ENCODE measurements around the gene SORT1. TPM values are rescaled to one million over a fixed set of nuclear protein-coding genes. Genes with fewer than 3 reads are reported as not detected.

Gene SORT1
- polyA plus RNA-seq, 1 donor from 2014 or later: 33.3 TPM

DNA sequence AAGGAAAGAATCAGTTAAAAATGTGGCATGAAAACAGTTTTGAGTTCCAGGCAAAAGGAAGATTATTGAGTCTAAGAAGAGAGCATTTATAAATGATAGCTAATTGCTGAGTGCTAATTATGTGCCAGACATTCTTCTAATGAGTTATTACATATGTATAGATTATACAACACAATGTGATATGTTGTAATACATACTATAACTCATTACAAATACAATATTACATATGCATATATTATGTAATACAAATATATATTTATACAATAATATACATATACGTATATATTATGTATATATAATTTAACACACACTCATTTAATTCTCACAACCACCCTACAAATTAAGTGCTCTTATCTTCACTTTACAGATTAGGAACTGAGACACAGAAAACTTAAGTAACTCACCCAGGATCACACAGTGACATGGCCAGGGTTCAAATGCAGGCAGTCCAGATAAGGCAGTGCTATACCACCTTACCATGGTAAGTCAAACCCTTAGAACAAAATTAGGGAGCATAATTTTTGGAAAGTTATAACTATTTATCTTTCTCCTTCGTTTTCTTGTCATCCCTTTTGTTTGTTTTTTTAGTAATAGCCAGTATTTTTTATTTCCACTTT lies 4.0 kb downstream of the SORT1 start:
- Histone ChIP-seq H3F3A (ENCODE audit: insufficient read depth, low read length, poor library complexity, severe bottlenecking) (no peaks in the 10 kb centered on the region), H3K9me2 (ENCODE audit: insufficient read depth, low read length) (no peaks in the 10 kb centered on the region), H3K27ac (ENCODE audit: low read length) (no peak overlapping the region), H3K79me2 (replicated peaks; ENCODE audit: insufficient read depth, low read length) (peaks cover 70% of the 10 kb centered on the region), H3K36me3 (ENCODE audit: insufficient read depth, low read length) (peaks cover 4% of the 10 kb centered on the region), H3K27me3 (ENCODE audit: insufficient read depth, low read depth, low read length) (no peaks in the 10 kb centered on the region), H4K20me1 (ENCODE audit: insufficient read depth) (peaks cover 3% of the 10 kb centered on the region), H3K9ac (ENCODE audit: low read length) (no peak overlapping the region), H2AFZ (ENCODE audit: low read depth, low read length) (no peak overlapping the region), H3K4me2 (ENCODE audit: low read length) (no peak overlapping the region), H3K9me3 (ENCODE audit: low read length) (no peaks in the 10 kb centered on the region), H3K4me3 (ENCODE audit: low read length) (no peak overlapping the region)
- no peak for TF ChIP-seq EZH2 (IDR thresholded peaks at IDR 0.05; ENCODE audit: borderline replicate concordance, insufficient read depth, low read length, poor library complexity, severe bottlenecking)
- TF ChIP-seq, protein P1, sequence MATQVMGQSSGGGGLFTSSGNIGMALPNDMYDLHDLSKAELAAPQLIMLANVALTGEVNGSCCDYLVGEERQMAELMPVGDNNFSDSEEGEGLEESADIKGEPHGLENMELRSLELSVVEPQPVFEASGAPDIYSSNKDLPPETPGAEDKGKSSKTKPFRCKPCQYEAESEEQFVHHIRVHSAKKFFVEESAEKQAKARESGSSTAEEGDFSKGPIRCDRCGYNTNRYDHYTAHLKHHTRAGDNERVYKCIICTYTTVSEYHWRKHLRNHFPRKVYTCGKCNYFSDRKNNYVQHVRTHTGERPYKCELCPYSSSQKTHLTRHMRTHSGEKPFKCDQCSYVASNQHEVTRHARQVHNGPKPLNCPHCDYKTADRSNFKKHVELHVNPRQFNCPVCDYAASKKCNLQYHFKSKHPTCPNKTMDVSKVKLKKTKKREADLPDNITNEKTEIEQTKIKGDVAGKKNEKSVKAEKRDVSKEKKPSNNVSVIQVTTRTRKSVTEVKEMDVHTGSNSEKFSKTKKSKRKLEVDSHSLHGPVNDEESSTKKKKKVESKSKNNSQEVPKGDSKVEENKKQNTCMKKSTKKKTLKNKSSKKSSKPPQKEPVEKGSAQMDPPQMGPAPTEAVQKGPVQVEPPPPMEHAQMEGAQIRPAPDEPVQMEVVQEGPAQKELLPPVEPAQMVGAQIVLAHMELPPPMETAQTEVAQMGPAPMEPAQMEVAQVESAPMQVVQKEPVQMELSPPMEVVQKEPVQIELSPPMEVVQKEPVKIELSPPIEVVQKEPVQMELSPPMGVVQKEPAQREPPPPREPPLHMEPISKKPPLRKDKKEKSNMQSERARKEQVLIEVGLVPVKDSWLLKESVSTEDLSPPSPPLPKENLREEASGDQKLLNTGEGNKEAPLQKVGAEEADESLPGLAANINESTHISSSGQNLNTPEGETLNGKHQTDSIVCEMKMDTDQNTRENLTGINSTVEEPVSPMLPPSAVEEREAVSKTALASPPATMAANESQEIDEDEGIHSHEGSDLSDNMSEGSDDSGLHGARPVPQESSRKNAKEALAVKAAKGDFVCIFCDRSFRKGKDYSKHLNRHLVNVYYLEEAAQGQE (IDR thresholded peaks at IDR 0.05; ENCODE audit: borderline replicate concordance): no peak
- no peak for TF ChIP-seq TAF1 (IDR thresholded peaks at IDR 0.05; ENCODE audit: low read depth)
- TF ChIP-seq MXI1 (conservative IDR thresholded peaks at IDR 0.05; ENCODE audit: poor library complexity, severe bottlenecking): no peak
- no peak for TF ChIP-seq POLR2AphosphoS5 (IDR thresholded peaks at IDR 0.05)
- no peak for TF ChIP-seq SMC3 (conservative IDR thresholded peaks at IDR 0.05; ENCODE audit: poor library complexity)
- TF ChIP-seq, protein P2, sequence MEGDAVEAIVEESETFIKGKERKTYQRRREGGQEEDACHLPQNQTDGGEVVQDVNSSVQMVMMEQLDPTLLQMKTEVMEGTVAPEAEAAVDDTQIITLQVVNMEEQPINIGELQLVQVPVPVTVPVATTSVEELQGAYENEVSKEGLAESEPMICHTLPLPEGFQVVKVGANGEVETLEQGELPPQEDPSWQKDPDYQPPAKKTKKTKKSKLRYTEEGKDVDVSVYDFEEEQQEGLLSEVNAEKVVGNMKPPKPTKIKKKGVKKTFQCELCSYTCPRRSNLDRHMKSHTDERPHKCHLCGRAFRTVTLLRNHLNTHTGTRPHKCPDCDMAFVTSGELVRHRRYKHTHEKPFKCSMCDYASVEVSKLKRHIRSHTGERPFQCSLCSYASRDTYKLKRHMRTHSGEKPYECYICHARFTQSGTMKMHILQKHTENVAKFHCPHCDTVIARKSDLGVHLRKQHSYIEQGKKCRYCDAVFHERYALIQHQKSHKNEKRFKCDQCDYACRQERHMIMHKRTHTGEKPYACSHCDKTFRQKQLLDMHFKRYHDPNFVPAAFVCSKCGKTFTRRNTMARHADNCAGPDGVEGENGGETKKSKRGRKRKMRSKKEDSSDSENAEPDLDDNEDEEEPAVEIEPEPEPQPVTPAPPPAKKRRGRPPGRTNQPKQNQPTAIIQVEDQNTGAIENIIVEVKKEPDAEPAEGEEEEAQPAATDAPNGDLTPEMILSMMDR (IDR thresholded peaks at IDR 0.05; ENCODE audit: poor library complexity, severe bottlenecking): no peak
- no peak for TF ChIP-seq EP300 (conservative IDR thresholded peaks at IDR 0.05; ENCODE audit: poor library complexity, severe bottlenecking)
- TF ChIP-seq RAD21 (conservative IDR thresholded peaks at IDR 0.05): no peak

DNA sequence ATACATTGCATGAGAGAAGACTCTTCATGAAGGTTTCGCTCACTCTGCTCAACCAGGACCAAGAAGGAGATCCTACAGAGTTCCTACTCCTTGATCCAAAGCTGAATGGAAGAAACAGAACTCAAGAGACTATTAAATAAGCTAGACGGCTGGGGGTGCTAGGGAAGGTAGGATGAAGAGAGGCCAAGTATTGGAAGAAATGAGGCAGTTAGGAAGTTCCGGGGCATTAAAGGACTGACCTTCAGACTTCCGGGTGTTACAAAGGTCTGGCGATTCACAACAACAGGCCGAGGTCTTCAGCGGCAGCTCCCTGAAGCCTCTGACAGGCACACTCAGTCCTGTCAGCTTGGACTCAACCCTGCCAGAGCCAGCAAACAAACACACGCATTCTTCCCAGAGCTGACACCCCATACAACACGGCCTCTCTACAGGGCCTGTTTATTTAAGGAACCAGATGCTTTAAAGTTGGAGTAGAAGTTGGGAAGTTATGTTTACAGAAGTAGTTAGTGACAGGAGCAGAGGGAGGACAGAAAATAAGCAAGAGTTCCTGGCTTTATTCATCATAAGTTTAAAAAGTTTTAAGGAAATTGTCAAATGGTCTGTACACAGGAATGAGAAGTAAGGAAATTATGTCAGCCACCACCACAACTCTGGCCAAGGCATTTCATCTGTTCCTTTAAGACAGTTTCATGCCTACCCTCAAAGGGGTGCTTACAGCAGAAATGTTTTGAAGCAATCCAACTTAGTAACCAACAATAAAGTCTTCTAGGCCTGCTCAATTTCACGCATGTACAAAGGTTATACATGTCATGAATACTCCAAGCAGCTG lies 4.7 kb downstream of the SORT1 start:
- Histone ChIP-seq H3K27ac (ENCODE audit: low read length) (no peak overlapping the region), H3K9me2 (ENCODE audit: insufficient read depth, low read length) (no peaks in the 10 kb centered on the region), H3F3A (ENCODE audit: insufficient read depth, low read length, poor library complexity, severe bottlenecking) (no peaks in the 10 kb centered on the region), H3K4me2 (ENCODE audit: low read length) (no peak overlapping the region), H3K4me3 (ENCODE audit: low read length) (no peak overlapping the region), H4K20me1 (ENCODE audit: insufficient read depth) (peaks cover 3% of the 10 kb centered on the region), H3K9ac (ENCODE audit: low read length) (no peak overlapping the region), H3K27me3 (ENCODE audit: insufficient read depth, low read depth, low read length) (no peaks in the 10 kb centered on the region), H3K79me2 (replicated peaks; ENCODE audit: insufficient read depth, low read length) (peaks cover 77% of the 10 kb centered on the region), H3K36me3 (ENCODE audit: insufficient read depth, low read length) (peaks cover 4% of the 10 kb centered on the region), H3K9me3 (ENCODE audit: low read length) (no peaks in the 10 kb centered on the region), H2AFZ (ENCODE audit: low read depth, low read length) (no peak overlapping the region)
- TF ChIP-seq, protein P1 (IDR thresholded peaks at IDR 0.05; ENCODE audit: borderline replicate concordance): no peak
- TF ChIP-seq EZH2 (IDR thresholded peaks at IDR 0.05; ENCODE audit: borderline replicate concordance, insufficient read depth, low read length, poor library complexity, severe bottlenecking) (no peak), POLR2AphosphoS5 (IDR thresholded peaks at IDR 0.05) (no peak), MXI1 (conservative IDR thresholded peaks at IDR 0.05; ENCODE audit: poor library complexity, severe bottlenecking) (no peak), EP300 (conservative IDR thresholded peaks at IDR 0.05; ENCODE audit: poor library complexity, severe bottlenecking) (no peak), RAD21 (conservative IDR thresholded peaks at IDR 0.05) (no peak), TAF1 (IDR thresholded peaks at IDR 0.05; ENCODE audit: low read depth) (no peak), SMC3 (conservative IDR thresholded peaks at IDR 0.05; ENCODE audit: poor library complexity) (no peak)
- TF ChIP-seq, protein P2 (IDR thresholded peaks at IDR 0.05; ENCODE audit: poor library complexity, severe bottlenecking): no peak
